ENCODE data around the gene MRPS2. TPM values are rescaled to one million over a fixed set of nuclear protein-coding genes. Genes with fewer than 3 reads are reported as not detected.

Gene MRPS2
- total and polyA plus RNA-seq, 10 of the 15 experiments (the other 5 are each of a cell fraction or from before 2014, with no cell fraction given): 3.3 to 103 (median 69.5) TPM

- in situ Hi-C loops (cut with MboI) (no loop called here), intact Hi-C loops (cut with micrococcal nuclease; ENCODE audit: unreplicated experiment) (no loop called here)
- no peak for TF ChIP-seq RELB (IDR thresholded peaks at IDR 0.05; ENCODE audit: low read depth)
- no peak for TF ChIP-seq SMAD5 (IDR thresholded peaks at IDR 0.05; ENCODE audit: low read depth)
- no peak for TF ChIP-seq RCOR1 (conservative IDR thresholded peaks at IDR 0.05; ENCODE audit: low read depth, low read length)
- TF ChIP-seq GATAD2B (conservative IDR thresholded peaks at IDR 0.05; ENCODE audit: low read depth): no peak
- TF ChIP-seq RAD51 (IDR thresholded peaks at IDR 0.05): no peak
- no peak for TF ChIP-seq KAT2A (conservative IDR thresholded peaks at IDR 0.05; ENCODE audit: control insufficient read depth, low read depth, low read length)
- TF ChIP-seq RELA (IDR thresholded peaks at IDR 0.05; ENCODE audit: borderline replicate concordance, partially characterized antibody): no peak
- TF ChIP-seq MYB (IDR thresholded peaks at IDR 0.05; ENCODE audit: borderline replicate concordance, low read depth, low read length): no peak
- TF ChIP-seq HCFC1 (IDR thresholded peaks at IDR 0.05; ENCODE audit: low read length): no peak
- no peak for TF ChIP-seq RBBP5 (conservative IDR thresholded peaks at IDR 0.05)
- TF ChIP-seq YBX1 (IDR thresholded peaks at IDR 0.05): no peak
- WGBS (ENCODE audit: insufficient coverage, insufficient replicate concordance, low lambda C conversion rate, missing lambda C conversion rate): 33% methylated on average over 11 of the region's 11 CpGs
- ChIA-PET RAD21 (ENCODE audit: unreplicated experiment) (no interaction called here), POLR2A (no interaction called here), SMC1A (ENCODE audit: uncharacterized antibody, unreplicated experiment) (no interaction called here), CTCF (no interaction called here)
- Histone ChIP-seq H4K20me1 (ENCODE audit: control insufficient read depth, insufficient read depth) (no peaks in the 10 kb centered on the region), H3K27me3 (replicated peaks in 1 of 2; ENCODE audit: control insufficient read depth in 2 of 2, insufficient read depth in 2 of 2, low read length in 1 of 2) (no peaks in the 10 kb centered on the region; a peak in 2 of 4 replicates), H3K9me3 (replicated peaks; ENCODE audit: control insufficient read depth, insufficient read depth, low read length) (no peaks in the 10 kb centered on the region), H3K36me3 (ENCODE audit: control insufficient read depth in 2 of 2, insufficient read depth in 2 of 2, low read length in 1 of 2) (no peaks in the 10 kb centered on the region; a peak in 1 of 4 replicates), H3K4me2 (ENCODE audit: control insufficient read depth, insufficient read depth) (no peak overlapping the region), H3K9ac (ENCODE audit: control insufficient read depth, insufficient read depth, low read length) (no peak overlapping the region), H3K27ac (ENCODE audit: control insufficient read depth, insufficient read depth) (no peak overlapping the region), H3K4me1 (ENCODE audit: control insufficient read depth, insufficient read depth, low read length) (no peaks in the 10 kb centered on the region), H2AFZ (ENCODE audit: control insufficient read depth, low read depth, low read length) (no peak overlapping the region), H3K4me3 (no peak overlapping the region), H3K79me2 (ENCODE audit: control insufficient read depth, insufficient read depth, low read length) (no peaks in the 10 kb centered on the region)
- DNase-seq (ENCODE audit: low read depth, low spot score) (no peak), FAIRE-seq (no peak), ATAC-seq (no peak)
- BruUV-seq (replicated peaks): no TSS peak
Observed at GRCh38 chr9:135461936-135462335, 38.5 kb upstream of the MRPS2 start.

Data from GM12878 (cell line).